ENCODE results near the gene FAM187B.

Gene FAM187B

GRCh38 chr19:35194012-35194984 is 34.2 kb downstream of the FAM187B start:
- Histone ChIP-seq H3K27me3 (ENCODE audit: insufficient read depth, low read length) (peaks cover 52% of the 10 kb centered on the region), H3K36me3 (ENCODE audit: insufficient read depth, low read length) (no peaks in the 10 kb centered on the region), H3K4me1 (ENCODE audit: control insufficient read depth, insufficient read depth, low read length, unreplicated experiment) (no peaks in the 10 kb centered on the region), H3K4me3 (ENCODE audit: low read depth, low read length) (no peak overlapping the region), H2AFZ (ENCODE audit: low read length, unreplicated experiment) (no peak overlapping the region), H3K79me2 (ENCODE audit: control insufficient read depth, insufficient read depth, low read length, unreplicated experiment) (no peaks in the 10 kb centered on the region), H3K27ac (ENCODE audit: low read depth, low read length) (no peak overlapping the region)

- Histone ChIP-seq H3K4me3 (ENCODE audit: low read depth, low read length) (no peak overlapping the region), H3K79me2 (ENCODE audit: control insufficient read depth, insufficient read depth, low read length, unreplicated experiment) (no peaks in the 10 kb centered on the region), H2AFZ (ENCODE audit: low read length, unreplicated experiment) (no peak overlapping the region), H3K4me1 (ENCODE audit: control insufficient read depth, insufficient read depth, low read length, unreplicated experiment) (no peaks in the 10 kb centered on the region), H3K36me3 (ENCODE audit: insufficient read depth, low read length) (no peaks in the 10 kb centered on the region), H3K27me3 (ENCODE audit: insufficient read depth, low read length) (peaks cover 4% of the 10 kb centered on the region; the same call in 1 of the 2 replicates), H3K27ac (ENCODE audit: low read depth, low read length) (no peak overlapping the region)
These were observed 43.7 kb downstream of the FAM187B start for GRCh38 chr19:35184884-35185283.

DNA sequence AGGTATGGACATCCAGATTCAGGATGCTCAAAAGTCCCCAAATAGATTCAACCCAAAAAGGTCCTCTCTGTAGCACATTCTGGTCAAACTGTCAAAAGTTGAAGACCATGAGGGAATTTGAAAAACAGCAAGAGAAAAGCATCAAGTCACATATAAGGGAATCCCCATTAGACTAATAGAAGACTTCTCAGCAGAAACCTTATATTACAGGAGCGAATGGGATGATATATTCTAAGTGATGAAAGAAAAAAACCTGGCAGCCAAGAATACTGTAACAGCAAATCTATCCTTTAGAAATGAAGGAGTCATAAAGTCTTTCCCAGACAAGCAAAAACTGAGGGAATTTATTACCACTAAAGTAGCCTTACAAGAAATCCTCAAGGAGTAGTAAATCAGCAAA is 44.3 kb downstream of the FAM187B start:
- Histone ChIP-seq H3K79me2 (ENCODE audit: control insufficient read depth, insufficient read depth, low read length, unreplicated experiment) (no peaks in the 10 kb centered on the region), H3K27ac (ENCODE audit: low read depth, low read length) (no peak overlapping the region), H2AFZ (ENCODE audit: low read length, unreplicated experiment) (no peak overlapping the region), H3K4me3 (ENCODE audit: low read depth, low read length) (no peak overlapping the region), H3K4me1 (ENCODE audit: control insufficient read depth, insufficient read depth, low read length, unreplicated experiment) (no peaks in the 10 kb centered on the region), H3K36me3 (ENCODE audit: insufficient read depth, low read length) (no peaks in the 10 kb centered on the region), H3K27me3 (ENCODE audit: insufficient read depth, low read length) (no peaks in the 10 kb centered on the region; the same call in 1 of the 2 replicates)

GRCh38 chr19:35181387-35181786 is 47.2 kb downstream of the FAM187B start:
- Histone ChIP-seq H3K36me3 (ENCODE audit: insufficient read depth, low read length) (no peaks in the 10 kb centered on the region), H3K4me1 (ENCODE audit: control insufficient read depth, insufficient read depth, low read length, unreplicated experiment) (no peaks in the 10 kb centered on the region), H3K79me2 (ENCODE audit: control insufficient read depth, insufficient read depth, low read length, unreplicated experiment) (no peaks in the 10 kb centered on the region), H3K27me3 (ENCODE audit: insufficient read depth, low read length) (no peaks in the 10 kb centered on the region), H3K27ac (ENCODE audit: low read depth, low read length) (no peak overlapping the region), H2AFZ (ENCODE audit: low read length, unreplicated experiment) (no peak overlapping the region), H3K4me3 (ENCODE audit: low read depth, low read length) (no peak overlapping the region)

DNA sequence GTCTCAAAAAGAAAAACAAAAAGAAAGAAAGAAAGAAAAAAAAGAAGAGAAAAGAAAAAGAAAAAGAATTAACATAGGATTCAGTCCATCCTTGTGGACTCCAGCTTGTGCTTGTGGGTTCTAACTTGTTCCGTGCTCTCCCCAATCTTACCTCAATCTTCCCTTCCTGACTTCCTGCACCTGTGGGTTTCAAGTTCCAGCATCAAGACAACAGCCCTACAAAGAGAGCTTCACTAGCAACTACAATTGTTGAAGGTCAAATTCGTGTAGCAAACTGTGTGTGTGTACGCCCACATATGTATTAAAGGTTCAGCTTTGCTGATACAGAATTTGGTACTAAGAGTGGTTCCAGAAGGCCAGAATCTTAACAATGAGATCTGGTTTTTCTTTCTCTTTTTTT is 48.7 kb downstream of the FAM187B start:
- no peak overlapping the region for H3K27ac ChIP-seq (ENCODE audit: low read depth, low read length)
- H3K4me1 ChIP-seq (ENCODE audit: control insufficient read depth, insufficient read depth, low read length, unreplicated experiment): peaks cover 8% of the 10 kb centered on the region
- no peak overlapping the region for H3K4me3 ChIP-seq (ENCODE audit: low read depth, low read length)
- H2AFZ ChIP-seq (ENCODE audit: low read length, unreplicated experiment): no peak overlapping the region
- H3K79me2 ChIP-seq (ENCODE audit: control insufficient read depth, insufficient read depth, low read length, unreplicated experiment): no peaks in the 10 kb centered on the region
- H3K36me3 ChIP-seq (ENCODE audit: insufficient read depth, low read length): no peaks in the 10 kb centered on the region
- no peaks in the 10 kb centered on the region for H3K27me3 ChIP-seq (ENCODE audit: insufficient read depth, low read length)

- Histone ChIP-seq H3K27me3 (ENCODE audit: insufficient read depth, low read length) (no peaks in the 10 kb centered on the region), H3K27ac (ENCODE audit: low read depth, low read length) (no peak overlapping the region), H3K79me2 (ENCODE audit: control insufficient read depth, insufficient read depth, low read length, unreplicated experiment) (no peaks in the 10 kb centered on the region), H3K4me3 (ENCODE audit: low read depth, low read length) (no peak overlapping the region), H3K4me1 (ENCODE audit: control insufficient read depth, insufficient read depth, low read length, unreplicated experiment) (peaks cover 8% of the 10 kb centered on the region), H2AFZ (ENCODE audit: low read length, unreplicated experiment) (no peak overlapping the region), H3K36me3 (ENCODE audit: insufficient read depth, low read length) (no peaks in the 10 kb centered on the region)
These were observed 49.8 kb downstream of the FAM187B start for GRCh38 chr19:35178701-35179100.

- Histone ChIP-seq H3K4me1 (ENCODE audit: control insufficient read depth, insufficient read depth, low read length, unreplicated experiment) (peaks cover 8% of the 10 kb centered on the region), H3K27ac (ENCODE audit: low read depth, low read length) (no peak overlapping the region), H3K79me2 (ENCODE audit: control insufficient read depth, insufficient read depth, low read length, unreplicated experiment) (no peaks in the 10 kb centered on the region), H3K4me3 (ENCODE audit: low read depth, low read length) (no peak overlapping the region), H2AFZ (ENCODE audit: low read length, unreplicated experiment) (no peak overlapping the region), H3K27me3 (ENCODE audit: insufficient read depth, low read length) (no peaks in the 10 kb centered on the region), H3K36me3 (ENCODE audit: insufficient read depth, low read length) (no peaks in the 10 kb centered on the region)
These were observed 50.9 kb downstream of the FAM187B start for GRCh38 chr19:35177377-35178274.

DNA sequence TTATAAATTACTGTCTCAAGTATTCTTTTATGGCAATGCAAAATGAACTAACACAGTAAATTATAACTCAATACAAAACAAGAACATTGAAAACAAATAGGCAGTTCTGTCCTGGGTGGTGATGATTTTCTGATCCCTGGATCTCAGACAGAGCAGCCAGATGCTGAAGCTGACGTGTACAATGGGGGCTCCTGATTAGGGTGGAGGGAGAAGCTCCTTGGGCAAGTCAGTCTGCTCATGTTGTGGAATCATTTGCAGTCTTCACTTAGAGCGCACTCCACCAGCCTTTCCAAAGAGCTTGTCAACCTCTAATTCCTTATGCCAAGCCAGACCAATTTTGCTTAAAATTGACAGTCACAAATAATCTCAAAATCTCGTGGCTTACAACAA is 52.4 kb downstream of the FAM187B start:
- Histone ChIP-seq H3K4me1 (ENCODE audit: control insufficient read depth, insufficient read depth, low read length, unreplicated experiment) (peaks cover 8% of the 10 kb centered on the region), H3K79me2 (ENCODE audit: control insufficient read depth, insufficient read depth, low read length, unreplicated experiment) (no peaks in the 10 kb centered on the region), H3K36me3 (ENCODE audit: insufficient read depth, low read length) (no peaks in the 10 kb centered on the region), H3K27ac (ENCODE audit: low read depth, low read length) (no peak overlapping the region), H3K27me3 (ENCODE audit: insufficient read depth, low read length) (no peaks in the 10 kb centered on the region), H2AFZ (ENCODE audit: low read length, unreplicated experiment) (no peak overlapping the region), H3K4me3 (ENCODE audit: low read depth, low read length) (no peak overlapping the region)

Data from ACC112 (cell line).